ENCODE data around the gene BEST3.

GRCh38 chr12:69649529-69649928 is 49.6 kb downstream of the BEST3 start:
- TF ChIP-seq CTCF (IDR thresholded peaks at IDR 0.05) (no peak), POLR2A (IDR thresholded peaks at IDR 0.05) (no peak)

Data from testis (tissue), 2 donors.